Measurements from ENCODE around the gene CD6. TPM values are rescaled to one million over a fixed set of nuclear protein-coding genes. Genes with fewer than 3 reads are reported as not detected.

The CD6 gene
- total RNA-seq, 2 donors from 2014 or later = 0.67 to 1.9 TPM

DNA sequence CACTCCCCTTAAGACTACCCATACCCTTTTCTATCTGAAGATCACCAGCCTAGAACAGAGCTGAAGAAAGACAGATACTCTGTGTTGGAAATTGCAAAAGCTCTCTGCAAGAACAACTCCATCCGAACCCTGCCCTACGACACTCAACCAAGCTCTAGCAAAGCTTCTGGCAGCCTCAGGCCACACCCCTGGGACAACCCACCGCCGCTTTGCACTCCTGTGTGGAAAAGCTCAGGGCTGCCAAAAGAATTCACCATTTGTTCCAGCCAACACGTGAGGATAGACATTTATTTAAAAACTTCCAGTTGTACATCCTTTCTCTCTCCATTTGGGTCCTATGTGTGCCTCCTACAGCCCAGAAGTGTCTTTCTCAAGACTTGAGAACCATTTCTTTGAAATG, 68.4 kb downstream of the CD6 start:
- DNase-seq (no peak), ATAC-seq (no peak)
- intact Hi-C loops (cut with DNase I, micrococcal nuclease) = no loop called here

DNA sequence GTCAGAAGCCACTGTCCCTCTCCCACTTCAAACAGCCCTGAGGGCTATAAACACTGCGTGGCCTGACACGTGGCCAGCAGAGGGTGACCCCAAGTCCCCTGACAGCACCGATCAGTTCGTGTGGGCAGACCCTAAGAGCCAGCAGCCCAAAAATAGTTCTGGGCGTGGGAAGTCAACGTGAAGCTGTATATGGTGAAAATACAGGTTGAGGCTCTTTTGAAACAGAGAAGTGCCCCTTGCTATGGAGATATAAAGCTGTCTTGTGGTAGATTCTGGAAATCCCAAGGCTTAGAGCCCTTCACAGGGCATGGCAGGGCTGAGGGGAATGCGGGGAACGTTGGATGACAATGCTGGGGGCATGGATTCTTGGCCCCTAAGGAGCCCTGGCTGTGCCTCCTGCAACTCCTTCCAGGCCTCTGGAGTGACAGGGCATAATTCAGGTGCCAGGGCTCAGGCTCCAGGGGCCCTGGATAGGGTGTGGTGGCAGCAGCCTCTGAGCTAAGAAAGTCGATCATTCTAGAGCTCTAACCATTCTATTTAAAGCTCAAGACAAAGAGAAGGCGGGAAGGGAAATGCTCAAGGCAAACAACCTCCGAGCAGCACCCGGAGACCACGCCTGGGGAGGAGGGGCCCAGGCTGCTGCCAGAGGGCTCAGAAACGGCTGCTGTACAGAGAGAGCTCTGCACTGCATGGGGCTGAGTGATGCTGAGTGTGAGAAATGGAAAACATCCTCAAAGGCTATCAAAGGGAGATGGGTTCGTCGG, 70.5 kb downstream of the CD6 start:
- intact Hi-C loops (cut with DNase I, micrococcal nuclease) = no loop called here
- ATAC-seq = peak; percentile 92
- DNase-seq = peak in 1 of 2 donors; percentile 62

- ATAC-seq (no peak), DNase-seq (no peak)
- intact Hi-C loops (cut with DNase I, micrococcal nuclease) = no loop called here
Measured at GRCh38 chr11:61042537-61042936, 71.1 kb downstream of the CD6 start.

GRCh38 chr11:61042961-61043540, 71.6 kb downstream of the CD6 start:
- ATAC-seq = no peak
- intact Hi-C loops (cut with DNase I, micrococcal nuclease) = no loop called here
- no peak for DNase-seq

GRCh38 chr11:61045271-61045670, 73.8 kb downstream of the CD6 start:
- ATAC-seq = no peak
- intact Hi-C loops (cut with DNase I, micrococcal nuclease) = no loop called here
- no peak for DNase-seq

DNA sequence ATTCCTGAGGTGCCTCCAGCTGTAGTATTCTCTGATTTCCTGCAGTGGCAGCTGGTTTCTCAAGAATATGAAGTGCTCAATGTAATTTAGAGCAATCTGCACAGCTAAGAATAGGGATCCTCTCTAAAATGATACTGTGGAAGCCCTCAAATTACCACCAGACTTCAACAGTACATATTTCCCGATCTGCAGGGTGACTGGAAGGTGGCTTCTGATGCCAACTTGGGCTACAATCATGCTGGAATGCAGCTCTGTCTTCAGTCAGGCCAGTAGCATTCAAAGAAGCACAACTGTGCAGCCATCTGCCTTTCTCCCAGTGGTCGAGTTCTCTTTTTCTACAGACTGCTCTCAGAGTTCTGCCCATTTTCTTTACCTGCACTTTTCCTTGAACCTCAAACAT, 75.4 kb downstream of the CD6 start:
- no peak for ATAC-seq
- DNase-seq = no peak
- intact Hi-C loops (cut with DNase I, micrococcal nuclease) = no loop called here

- intact Hi-C loops (cut with DNase I, micrococcal nuclease) = no loop called here
- DNase-seq (no peak), ATAC-seq (no peak)
Measured at GRCh38 chr11:61048368-61049062, 77.0 kb downstream of the CD6 start.

DNA sequence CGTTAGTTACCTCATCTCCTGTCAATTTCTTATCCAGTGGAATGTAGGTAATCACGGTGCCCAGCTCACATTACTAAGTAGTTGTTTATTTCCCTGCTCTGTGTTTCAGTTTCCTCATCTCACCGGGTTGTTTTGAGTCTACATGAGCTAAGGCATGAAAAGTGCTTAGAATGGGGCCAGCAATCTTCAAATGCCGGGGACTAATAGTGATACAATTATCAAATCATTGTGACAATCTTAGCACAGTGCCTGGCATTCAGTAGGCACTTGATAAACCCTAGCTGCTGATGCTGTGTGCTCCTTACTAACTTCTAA, 77.5 kb downstream of the CD6 start:
- intact Hi-C loops (cut with DNase I, micrococcal nuclease) = no loop called here
- ATAC-seq (no peak), DNase-seq (no peak)

DNA sequence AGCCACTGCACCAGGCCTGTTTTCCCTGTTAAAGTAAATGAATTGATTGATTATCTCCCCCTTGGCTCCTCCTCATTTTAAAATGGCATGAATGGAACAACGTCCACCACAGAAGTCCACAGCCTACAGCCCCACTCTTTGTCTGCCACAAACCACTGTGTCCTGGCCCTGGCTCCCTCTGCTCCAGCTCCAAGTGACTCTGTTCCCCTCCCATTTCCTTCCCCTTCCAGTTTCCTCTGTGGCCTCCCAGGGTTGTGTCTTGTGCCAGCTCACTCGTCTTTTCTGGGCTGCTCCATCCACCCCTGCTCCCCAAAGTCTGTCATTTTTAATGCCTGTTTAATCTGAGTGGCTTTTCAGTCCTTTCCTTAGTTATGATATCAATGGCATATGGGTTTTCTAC, 78.4 kb downstream of the CD6 start:
- ATAC-seq (no peak), DNase-seq (no peak)
- intact Hi-C loops (cut with DNase I, micrococcal nuclease) = no loop called here

- ATAC-seq (no peak), DNase-seq (no peak)
- intact Hi-C loops (cut with DNase I, micrococcal nuclease) = no loop called here
Measured at GRCh38 chr11:61052182-61052972, 80.9 kb downstream of the CD6 start.

GRCh38 chr11:61053191-61053590, 81.7 kb downstream of the CD6 start:
- ATAC-seq = no peak
- no peak for DNase-seq
- intact Hi-C loops (cut with DNase I, micrococcal nuclease) = no loop called here

DNA sequence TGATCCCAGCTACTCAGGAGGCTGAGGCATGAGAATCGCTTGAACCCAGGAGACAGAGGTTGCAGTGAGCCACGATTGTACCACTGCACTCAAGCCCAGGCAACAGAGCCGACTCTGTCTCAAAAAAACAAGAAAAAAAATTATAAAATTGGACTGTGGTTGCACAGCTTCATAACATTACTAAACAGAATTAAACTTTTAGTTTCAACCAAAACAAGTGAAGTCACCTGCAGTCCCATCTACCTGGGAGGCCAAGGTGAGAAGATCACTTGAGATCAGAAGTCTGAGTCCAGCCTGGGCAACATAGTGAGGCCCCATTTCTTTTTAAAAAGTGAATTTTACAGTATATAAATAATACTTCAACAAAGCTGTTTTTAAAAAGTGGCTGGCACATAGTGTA, 83.0 kb downstream of the CD6 start:
- ATAC-seq (no peak), DNase-seq (no peak)
- intact Hi-C loops (cut with DNase I, micrococcal nuclease) = no loop called here

DNA sequence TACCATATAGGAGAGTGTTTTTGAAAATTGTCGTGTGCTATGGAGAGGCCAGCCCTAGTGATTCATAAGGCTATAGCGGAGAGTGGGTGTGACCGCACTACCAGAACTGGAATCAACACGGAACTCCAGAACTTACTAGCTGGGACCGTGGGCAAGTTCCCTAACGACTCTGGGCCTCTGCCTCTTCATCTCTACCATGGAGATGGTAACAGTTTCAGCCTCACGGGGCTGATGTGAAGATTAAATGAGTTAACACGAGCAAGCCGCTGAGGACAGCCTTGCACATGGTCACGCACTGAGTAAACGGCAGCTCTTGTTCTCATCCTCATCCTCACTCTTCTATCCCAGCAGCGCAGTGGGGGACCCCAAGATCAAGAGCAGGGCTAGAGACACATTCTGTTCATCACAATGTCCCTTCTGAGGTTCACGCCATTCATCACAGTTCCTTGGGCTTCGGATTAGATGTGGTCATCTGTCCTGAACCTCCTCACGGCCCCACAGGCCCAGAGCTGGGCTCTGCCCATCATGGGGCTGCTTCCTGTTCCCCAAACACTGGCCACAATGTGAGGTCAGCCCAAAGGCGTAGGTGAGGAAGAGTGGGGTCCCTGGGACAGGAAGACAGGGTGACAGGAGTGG, 83.6 kb downstream of the CD6 start:
- DNase-seq (peak in 1 of 2 donors; percentile 14), ATAC-seq (no peak)
- intact Hi-C loops (cut with DNase I, micrococcal nuclease) = no loop called here

GRCh38 chr11:61055776-61056175, 84.3 kb downstream of the CD6 start:
- ATAC-seq = no peak
- peak in 1 of 2 donors; percentile 2 for DNase-seq
- intact Hi-C loops (cut with DNase I, micrococcal nuclease) = no loop called here

GRCh38 chr11:61056571-61056970, 85.1 kb downstream of the CD6 start:
- DNase-seq (no peak), ATAC-seq (no peak)
- intact Hi-C loops (cut with DNase I, micrococcal nuclease) = no loop called here

- no peak for ATAC-seq
- DNase-seq = peak in 1 of 2 donors; percentile 8
- intact Hi-C loops (cut with DNase I, micrococcal nuclease) = no loop called here
Measured at GRCh38 chr11:61056981-61057380, 85.5 kb downstream of the CD6 start.

- DNase-seq (peak in 1 of 2 donors; percentile 2), ATAC-seq (no peak)
- intact Hi-C loops (cut with DNase I, micrococcal nuclease) = no loop called here
Measured at GRCh38 chr11:61057615-61058014, 86.1 kb downstream of the CD6 start.

- intact Hi-C loops (cut with DNase I, micrococcal nuclease) = no loop called here
- DNase-seq = peak in 1 of 2 donors; percentile 18
- ATAC-seq = no peak
Measured at GRCh38 chr11:61058583-61059259, 87.2 kb downstream of the CD6 start.

Measured in left colon (tissue), 2 donors.